B cell (primary cell): ENCODE data around the gene KCNH5. TPM values are rescaled to one million over a fixed set of nuclear protein-coding genes. Genes with fewer than 3 reads are reported as not detected.

Source experiments
- ATAC-seq: fragments of 200-7000 bp; cut with Tn5 transposase; one replicate; pipeline ENCODE4 v1.10.0; 2021; ENCODE audit warnings: low read depth, mild to moderate bottlenecking, moderate number of reproducible peaks, moderate library complexity
- CTCF ChIA-PET: fragments of 350-600 bp; sonication (Branson Sonifier 250); formaldehyde crosslinking; loops from one replicate; lab custom pipeline; 2021; ENCODE audit warnings: antibody characterized with exemption, inconsistent platforms; lab: Charles Lee
- POLR2A ChIA-PET: fragments of 350-600 bp; sonication (Branson Sonifier 250); formaldehyde crosslinking; loops from one replicate; lab custom pipeline; 2021; ENCODE audit warnings: antibody characterized with exemption; lab: Charles Lee
- DNase-seq: peaks from one replicate; pipeline ENCODE4 v3.0.0; 2013
- H2AFZ ChIP-seq: 2 replicates; pipeline ENCODE4 v1.6.1; 2012; ENCODE audit warnings: mild to moderate bottlenecking, low read depth, low read length; ENCODE audit not compliant: insufficient read depth, poor library complexity, severe bottlenecking
- H3K27ac ChIP-seq, 2 donors: 1 replicate in 1 of 2; 2 replicates in 1 of 2; pipeline ENCODE4 v1.5.1; 2012 to 2013; ENCODE audit warnings: low read length in 2 of 2, mild to moderate bottlenecking in 2 of 2, moderate library complexity in 1 of 2
- H3K27me3 ChIP-seq, 4 experiments: fragments of 200-600 bp in 1 of 4; sonication (generic) in 1 of 4; replicated peaks in 1 of 4; 1 replicate in 2 of 4; 2 replicates in 2 of 4; pipeline versions ENCODE4 v1.6.1 to v1.7.0; 2013 to 2016; ENCODE audit warnings: low read length in 3 of 4, mild to moderate bottlenecking in 2 of 4, mixed read lengths in 1 of 4, moderate library complexity in 1 of 4; ENCODE audit not compliant: insufficient read depth in 4 of 4, control insufficient read depth in 3 of 4; ENCODE audit errors: control extremely low read depth in 1 of 4
- H3K36me3 ChIP-seq, 2 experiments: replicated peaks in 1 of 2; 1 replicate in 1 of 2; 2 replicates in 1 of 2; pipeline versions ENCODE4 v1.6.1 to v1.7.1; 2013; ENCODE audit warnings: low read length in 1 of 2; ENCODE audit not compliant: insufficient read depth in 2 of 2, control insufficient read depth in 1 of 2; ENCODE audit errors: control extremely low read depth in 1 of 2, extremely low read depth in 1 of 2
- H3K4me1 ChIP-seq, 2 donors: fragments of 200-600 bp in 1 of 2; sonication (generic) in 1 of 2; 1 replicate in 1 of 2; 2 replicates in 1 of 2; pipeline versions ENCODE4 v1.5.1 to v1.6.1; 2013 to 2017; ENCODE audit warnings: low read length in 2 of 2; ENCODE audit not compliant: control insufficient read depth in 2 of 2, insufficient read depth in 2 of 2
- H3K4me2 ChIP-seq: replicated peaks from 2 replicates; pipeline ENCODE3; 2012; ENCODE audit warnings: mild to moderate bottlenecking, low read depth, low read length; ENCODE audit not compliant: poor library complexity, severe bottlenecking
- H3K4me3 ChIP-seq, 5 experiments: fragments of 200-600 bp in 1 of 5; sonication (generic) in 1 of 5; 1 replicate in 3 of 5; 2 replicates in 2 of 5; pipeline versions ENCODE4 v1.5.1 to v1.7.0; 2011 to 2016; ENCODE audit warnings: low read length in 4 of 5, mild to moderate bottlenecking in 4 of 5, low read depth in 2 of 5, control low read depth in 1 of 5, moderate library complexity in 1 of 5; ENCODE audit not compliant: insufficient read depth in 1 of 5; ENCODE audit errors: control extremely low read depth in 1 of 5, extremely low read depth in 1 of 5
- H3K79me2 ChIP-seq: fragments of 200-600 bp; sonication (generic); one replicate; pipeline ENCODE4 v1.6.0; 2016; ENCODE audit warnings: low read length; ENCODE audit not compliant: control insufficient read depth, insufficient read depth
- H3K9ac ChIP-seq: fragments of 200-600 bp; sonication (generic); 2 replicates; pipeline ENCODE4 v1.6.1; 2017; ENCODE audit warnings: mild to moderate bottlenecking, low read length, moderate library complexity
- H3K9me3 ChIP-seq, 3 donors: one replicate each; pipeline versions ENCODE4 v1.6.1 to v1.7.1; 2013; ENCODE audit warnings: low read length in 2 of 3; ENCODE audit not compliant: control insufficient read depth in 2 of 3, insufficient read depth in 1 of 3; ENCODE audit errors: control extremely low read depth in 1 of 3
- H4K20me1 ChIP-seq: 2 replicates; pipeline ENCODE4 v1.6.0; 2012; ENCODE audit warnings: mild to moderate bottlenecking, low read length; ENCODE audit not compliant: insufficient read depth, control insufficient read depth, poor library complexity, severe bottlenecking
- H3K27ac Mint-ChIP-seq: one replicate; pipeline ENCODE4 v1.8.0; 2021; ENCODE audit warnings: mixed read lengths
- H3K27me3 Mint-ChIP-seq: one replicate; pipeline ENCODE4 v1.8.0; 2021; ENCODE audit warnings: mixed read lengths
- H3K4me1 Mint-ChIP-seq: one replicate; pipeline ENCODE4 v1.8.0; 2021; ENCODE audit warnings: mixed read lengths
- H3K4me3 Mint-ChIP-seq: one replicate; pipeline ENCODE4 v1.8.0; 2021; ENCODE audit warnings: mixed read lengths
- H3K9me3 Mint-ChIP-seq: one replicate; pipeline ENCODE4 v1.8.0; 2022; ENCODE audit warnings: mixed read lengths; ENCODE audit not compliant: insufficient read depth
- EZH2 ChIP-seq: IDR thresholded peaks from 2 replicates; pipeline ENCODE4 v1.6.1; 2012; ENCODE audit warnings: borderline replicate concordance, low read depth, mild to moderate bottlenecking, moderate library complexity, low read length; ENCODE audit not compliant: insufficient read depth, poor library complexity, severe bottlenecking
- WGBS: methylation state at CpG from one replicate; pipeline ENCODE4 v1.1.5; 2013; ENCODE audit warnings: missing lambda C conversion rate; ENCODE audit not compliant: insufficient coverage; 5-methylcytosine and 5-hydroxymethylcytosine counted together
- intact Hi-C: fragments of 100-400 bp; cut with micrococcal nuclease; formaldehyde crosslinking; loops from one replicate; pipeline ENCODE4 v1.10.0; 2022
- polyA plus RNA-seq: library from polyadenylated mRNA; depleted of rRNA; stranded (reverse); fragments of >200 nt; gene quantifications from 2 replicates; pipeline ENCODE4 v1.2.3, GENCODE V29; 2012
- total RNA-seq, 2 donors: library from RNA; stranded (reverse); fragments of 120-200 nt in 1 of 2; gene quantifications; 1 replicate in 1 of 2; 2 replicates in 1 of 2; pipeline versions ENCODE4 v1.2.3 to v1.2.4, GENCODE V29; 2013 to 2022
- TF ChIP-seq, protein P1 (sequence below): fragments of 200-600 bp; IDR thresholded peaks from one replicate; pipeline ENCODE4 v1.8.0; 2022; ENCODE audit warnings: antibody characterized with exemption, mild to moderate bottlenecking

The KCNH5 gene
- total and polyA plus RNA-seq, 2 donors (not counting 1 experiment from before 2014, with no cell fraction given): not detected

DNA sequence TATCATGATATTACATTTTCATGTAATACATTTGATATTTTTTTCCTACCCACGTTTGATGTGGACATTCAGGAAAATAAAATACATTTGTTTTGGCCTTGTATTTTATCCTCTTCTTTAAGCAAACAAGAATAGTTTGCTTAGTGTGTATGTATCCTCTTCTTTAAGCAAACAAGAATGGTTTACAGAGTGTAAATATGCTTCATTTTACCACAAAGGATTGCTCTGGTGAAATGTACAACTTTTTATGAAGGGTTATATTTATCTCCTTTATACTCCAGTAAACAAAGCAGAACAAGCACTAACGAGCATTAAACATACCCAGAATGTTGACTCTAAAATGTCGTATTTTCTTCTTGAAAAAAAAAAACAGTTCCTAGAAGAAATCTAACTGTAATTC, 244.7 kb downstream of the KCNH5 start:
- Histone ChIP-seq H2AFZ (no peak overlapping the region), H3K36me3 (no peaks in the 10 kb centered on the region), H3K9ac (no peak overlapping the region), H3K4me2 (no peak overlapping the region), H3K4me1 (no peaks in the 10 kb centered on the region), H3K27me3 (no peaks in the 10 kb centered on the region), H4K20me1 (no peaks in the 10 kb centered on the region), H3K9me3 (peaks cover 0 to 3% (median 1%) of the 10 kb centered on the region in 3 donors), H3K79me2 (no peaks in the 10 kb centered on the region), H3K4me3 (no peak overlapping the region), H3K27ac (no peak overlapping the region)
- Mint-ChIP-seq H3K4me1 (no peaks in the 10 kb centered on the region), H3K4me3 (no peak overlapping the region), H3K27ac (no peak overlapping the region), H3K9me3 (no peaks in the 10 kb centered on the region), H3K27me3 (no peaks in the 10 kb centered on the region)
- no peak for DNase-seq
- ChIA-PET CTCF (interaction anchor here (0.7 kb wide), 1 partner anchor 379 kb away, joined by 3 read pairs; no protein-coding TSS in a partner anchor), POLR2A (no interaction called here)
- no CpG with 5 or more reads among the region's 3 CpGs for WGBS
- TF ChIP-seq EZH2: no peak
- TF ChIP-seq, protein P1, sequence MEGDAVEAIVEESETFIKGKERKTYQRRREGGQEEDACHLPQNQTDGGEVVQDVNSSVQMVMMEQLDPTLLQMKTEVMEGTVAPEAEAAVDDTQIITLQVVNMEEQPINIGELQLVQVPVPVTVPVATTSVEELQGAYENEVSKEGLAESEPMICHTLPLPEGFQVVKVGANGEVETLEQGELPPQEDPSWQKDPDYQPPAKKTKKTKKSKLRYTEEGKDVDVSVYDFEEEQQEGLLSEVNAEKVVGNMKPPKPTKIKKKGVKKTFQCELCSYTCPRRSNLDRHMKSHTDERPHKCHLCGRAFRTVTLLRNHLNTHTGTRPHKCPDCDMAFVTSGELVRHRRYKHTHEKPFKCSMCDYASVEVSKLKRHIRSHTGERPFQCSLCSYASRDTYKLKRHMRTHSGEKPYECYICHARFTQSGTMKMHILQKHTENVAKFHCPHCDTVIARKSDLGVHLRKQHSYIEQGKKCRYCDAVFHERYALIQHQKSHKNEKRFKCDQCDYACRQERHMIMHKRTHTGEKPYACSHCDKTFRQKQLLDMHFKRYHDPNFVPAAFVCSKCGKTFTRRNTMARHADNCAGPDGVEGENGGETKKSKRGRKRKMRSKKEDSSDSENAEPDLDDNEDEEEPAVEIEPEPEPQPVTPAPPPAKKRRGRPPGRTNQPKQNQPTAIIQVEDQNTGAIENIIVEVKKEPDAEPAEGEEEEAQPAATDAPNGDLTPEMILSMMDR: no peak
- intact Hi-C loops: no loop called here
- ATAC-seq: no peak

DNA sequence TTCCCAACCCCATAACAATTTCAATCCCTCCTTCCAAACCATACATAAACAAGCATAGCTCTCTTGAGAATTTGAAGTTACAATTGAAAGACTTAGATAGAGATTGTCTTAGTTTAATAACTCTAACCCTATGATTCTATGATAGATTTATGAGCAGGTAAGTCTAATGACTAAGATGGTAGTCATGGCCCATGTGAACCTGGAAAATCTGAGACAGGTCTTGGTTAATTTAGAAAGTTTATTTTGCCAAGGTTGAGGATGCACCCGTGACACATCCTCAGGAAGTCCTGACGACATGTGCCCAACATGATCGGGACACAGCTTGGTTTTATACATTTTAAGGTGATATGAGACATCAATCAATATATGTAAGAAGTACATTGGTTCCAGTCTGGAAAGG, 248.8 kb downstream of the KCNH5 start:
- Mint-ChIP-seq H3K4me1 (no peaks in the 10 kb centered on the region), H3K9me3 (no peaks in the 10 kb centered on the region), H3K27ac (no peak overlapping the region), H3K27me3 (no peaks in the 10 kb centered on the region), H3K4me3 (no peak overlapping the region)
- no peaks in the 10 kb centered on the region for H3K79me2 ChIP-seq
- intact Hi-C loops: no loop called here
- ATAC-seq (no peak), DNase-seq (no peak)
- TF ChIP-seq, protein P1: no peak
- no peak for TF ChIP-seq EZH2
- no peaks in the 10 kb centered on the region for H3K36me3 ChIP-seq
- H3K4me1 ChIP-seq: no peaks in the 10 kb centered on the region
- no peak overlapping the region for H3K27ac ChIP-seq
- H4K20me1 ChIP-seq: no peaks in the 10 kb centered on the region
- no peaks in the 10 kb centered on the region for H3K9me3 ChIP-seq
- no peak overlapping the region for H2AFZ ChIP-seq
- POLR2A ChIA-PET: no interaction called here
- no peak overlapping the region for H3K4me2 ChIP-seq
- CTCF ChIA-PET: no interaction called here
- H3K27me3 ChIP-seq: no peaks in the 10 kb centered on the region
- 100% methylated on average over 1 of the region's 3 CpGs for WGBS
- no peak overlapping the region for H3K9ac ChIP-seq
- no peak overlapping the region for H3K4me3 ChIP-seq
